DMS114 treated with DMSO at 0.1 percent for 48 hours (cell line): ENCODE measurements around the gene FCER2.

ENCODE experiments used
- DNase-seq: peaks from one replicate; lab custom pipeline; 2025; ENCODE audit not compliant: unreplicated experiment; lab: John Stamatoyannopoulos, UW

Gene FCER2

GRCh38 chr19:7734220-7735203, 32.6 kb upstream of the FCER2 start:
- no peak for DNase-seq

- DNase-seq = no peak
Measured at GRCh38 chr19:7733376-7733775, 31.4 kb upstream of the FCER2 start.

DNA sequence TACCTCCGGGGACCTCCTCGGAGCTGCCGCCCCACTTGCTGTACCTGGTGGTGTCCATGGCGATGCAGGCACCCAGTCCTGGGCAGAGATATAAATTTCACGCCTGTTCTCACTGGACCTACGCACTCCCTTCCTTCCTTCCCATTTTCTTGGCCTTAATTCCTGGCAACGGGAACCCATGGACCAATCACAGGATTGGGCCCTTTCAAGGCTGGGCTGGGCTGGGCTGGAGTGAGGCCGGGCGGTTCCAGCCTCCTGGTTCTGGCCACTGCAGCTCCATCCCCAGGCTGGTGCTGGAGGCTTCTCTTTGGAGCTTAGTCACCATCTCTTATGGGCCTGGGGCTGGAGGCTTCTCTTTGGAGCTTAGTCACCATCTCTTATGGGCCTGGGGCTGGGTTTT, 30.1 kb upstream of the FCER2 start, which contains the start of gene CLEC4G:
Gene CLEC4G, minus strand, starts transcription at position 66 of the 400 bp plus-strand sequence. Its CDS starts 8 bp downstream, at position 58.
- DNase-seq = no peak

- DNase-seq = no peak
Measured at GRCh38 chr19:7731615-7732014, 29.7 kb upstream of the FCER2 start.

- no peak for DNase-seq
Measured at GRCh38 chr19:7731218-7731595, 29.3 kb upstream of the FCER2 start.

DNA sequence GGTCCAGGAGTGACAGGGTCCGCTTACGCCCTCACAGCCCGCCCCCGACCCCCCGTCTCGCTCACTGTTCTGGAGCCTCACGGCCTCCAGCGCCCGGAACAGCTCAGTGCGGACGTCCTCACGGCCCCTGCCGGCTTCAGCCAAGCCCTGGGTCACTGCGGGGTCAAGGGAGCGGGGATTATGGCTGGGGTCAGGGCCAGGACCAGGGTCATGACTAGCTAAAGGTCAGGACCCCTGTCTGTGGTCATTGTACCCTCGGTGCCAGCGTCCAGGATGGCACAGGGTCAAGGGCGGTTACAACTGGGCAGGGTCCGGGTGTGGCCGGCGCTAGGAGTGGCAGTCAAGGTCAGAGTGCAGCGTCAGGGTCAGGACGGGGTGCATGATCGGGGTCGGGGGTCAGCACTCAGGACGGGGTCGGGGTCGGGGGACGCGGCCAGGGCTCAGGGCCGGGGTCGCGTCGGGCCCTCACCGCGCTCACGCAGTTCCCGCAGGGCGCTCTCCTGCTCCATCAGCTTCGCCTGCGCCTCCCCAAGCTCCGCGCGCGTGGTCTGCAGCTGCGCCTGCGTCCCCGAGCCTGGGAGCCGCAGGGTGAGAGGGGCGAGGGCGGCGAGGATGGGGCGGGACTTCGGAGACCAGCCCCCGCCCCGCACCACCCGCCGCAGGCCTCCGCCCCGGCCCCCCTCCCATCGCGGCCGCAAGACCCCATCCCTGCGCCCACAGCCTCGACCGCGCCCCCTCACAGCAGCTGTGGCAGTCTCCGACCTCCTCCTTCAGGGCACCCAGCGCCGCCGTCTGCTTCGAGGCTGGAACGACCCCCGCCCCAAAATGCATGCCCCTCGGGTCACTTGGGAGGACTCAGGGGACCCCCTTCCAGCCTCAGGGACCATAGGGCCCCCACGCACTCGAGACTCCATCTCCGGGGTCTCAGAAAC, 28.6 kb upstream of the FCER2 start:
- no peak for DNase-seq

GRCh38 chr19:7729831-7730285, 27.9 kb upstream of the FCER2 start:
- no peak for DNase-seq

GRCh38 chr19:7729211-7729610, 27.3 kb upstream of the FCER2 start:
- DNase-seq = no peak

GRCh38 chr19:7725791-7726190, 23.9 kb upstream of the FCER2 start:
- DNase-seq = no peak

GRCh38 chr19:7722231-7722651, 20.3 kb upstream of the FCER2 start:
- DNase-seq = no peak

GRCh38 chr19:7720351-7720750, 18.4 kb upstream of the FCER2 start:
- DNase-seq = no peak

DNA sequence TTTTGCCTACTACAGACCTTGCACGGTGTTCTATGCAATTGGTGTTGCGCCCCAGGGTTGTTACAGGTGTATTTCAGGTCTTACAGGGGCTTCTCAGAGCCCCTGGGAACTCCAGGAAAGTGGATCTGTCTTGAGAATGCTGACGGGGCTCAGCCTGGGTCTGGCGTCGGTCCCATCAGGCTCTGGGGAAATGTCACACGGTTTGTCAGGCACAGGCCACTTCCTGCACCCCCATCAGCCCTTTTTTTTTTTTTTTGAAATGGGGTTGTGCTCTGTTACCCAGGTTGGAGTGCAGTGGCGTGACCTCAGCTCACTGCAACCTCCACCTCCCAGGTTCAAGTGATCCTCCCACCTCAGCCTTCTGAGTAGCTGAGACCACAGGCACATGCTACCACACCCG, 16.7 kb upstream of the FCER2 start:
- no peak for DNase-seq

- DNase-seq = no peak
Measured at GRCh38 chr19:7716762-7717161, 14.8 kb upstream of the FCER2 start.

- no peak for DNase-seq
Measured at GRCh38 chr19:7715671-7716070, 13.7 kb upstream of the FCER2 start.

GRCh38 chr19:7710616-7711015, 8.7 kb upstream of the FCER2 start:
- DNase-seq = no peak

GRCh38 chr19:7709932-7710460, 8.1 kb upstream of the FCER2 start:
- no peak for DNase-seq

DNA sequence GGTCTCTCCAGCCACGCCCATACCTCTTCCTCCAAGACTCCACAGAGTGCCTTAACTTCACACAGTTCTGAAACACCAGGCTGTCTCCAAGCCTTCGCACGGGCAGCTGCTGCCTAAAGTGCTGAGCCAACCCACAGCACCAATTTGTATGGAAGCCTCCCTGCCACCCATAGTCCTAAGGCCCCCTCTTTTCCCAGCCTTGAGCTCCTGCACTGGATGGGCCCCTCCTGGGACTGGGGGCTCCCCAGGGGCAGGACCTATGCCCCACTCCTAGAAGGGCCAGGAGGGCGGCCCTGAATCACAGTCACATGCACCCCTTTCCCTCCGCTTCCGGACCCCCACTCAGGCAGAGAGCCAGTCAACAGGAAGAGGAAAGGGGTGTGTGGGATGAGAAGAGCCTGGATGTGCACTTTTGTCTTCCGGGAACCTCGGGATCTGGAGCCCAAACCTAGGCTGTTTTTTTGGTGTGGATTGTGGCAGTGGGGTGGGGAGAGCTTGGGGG, 5.1 kb upstream of the FCER2 start:
- DNase-seq = no peak

DNA sequence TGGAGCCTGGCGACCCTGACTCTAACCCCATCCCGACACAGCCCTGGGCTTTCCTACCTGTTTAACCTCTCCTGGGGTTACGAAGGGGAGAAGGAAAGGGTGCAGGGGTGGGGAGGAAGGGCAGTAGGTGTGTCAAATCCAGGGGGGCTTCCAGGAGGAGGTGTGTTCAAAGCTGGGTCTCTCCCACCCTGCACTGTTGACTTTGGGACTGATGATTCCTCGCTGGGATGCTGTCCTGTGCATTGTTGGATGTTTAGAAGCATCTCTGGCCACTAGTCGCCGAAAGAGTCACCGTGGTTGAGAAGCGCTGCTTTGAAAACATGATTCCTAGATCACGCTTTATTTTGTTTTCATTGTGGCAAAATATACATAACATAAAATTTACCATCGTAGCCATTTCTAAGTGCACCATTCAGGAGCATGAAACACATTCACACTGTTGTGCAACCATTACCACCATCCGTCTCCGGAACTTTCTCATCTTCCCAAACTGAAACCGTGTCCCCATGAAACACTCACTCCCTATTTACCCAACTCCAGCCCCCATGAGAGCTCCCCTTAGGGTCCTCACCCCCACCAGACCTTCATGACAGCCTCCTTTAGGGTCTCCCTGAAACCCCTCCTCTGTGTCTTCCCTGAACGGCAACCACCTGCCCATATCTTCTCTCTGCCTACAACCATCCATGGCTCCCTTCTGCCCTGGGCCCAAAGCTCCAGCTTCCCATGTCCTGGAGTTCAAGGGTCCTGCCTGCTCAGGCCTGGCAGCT, 4.4 kb upstream of the FCER2 start:
- DNase-seq = no peak

DNA sequence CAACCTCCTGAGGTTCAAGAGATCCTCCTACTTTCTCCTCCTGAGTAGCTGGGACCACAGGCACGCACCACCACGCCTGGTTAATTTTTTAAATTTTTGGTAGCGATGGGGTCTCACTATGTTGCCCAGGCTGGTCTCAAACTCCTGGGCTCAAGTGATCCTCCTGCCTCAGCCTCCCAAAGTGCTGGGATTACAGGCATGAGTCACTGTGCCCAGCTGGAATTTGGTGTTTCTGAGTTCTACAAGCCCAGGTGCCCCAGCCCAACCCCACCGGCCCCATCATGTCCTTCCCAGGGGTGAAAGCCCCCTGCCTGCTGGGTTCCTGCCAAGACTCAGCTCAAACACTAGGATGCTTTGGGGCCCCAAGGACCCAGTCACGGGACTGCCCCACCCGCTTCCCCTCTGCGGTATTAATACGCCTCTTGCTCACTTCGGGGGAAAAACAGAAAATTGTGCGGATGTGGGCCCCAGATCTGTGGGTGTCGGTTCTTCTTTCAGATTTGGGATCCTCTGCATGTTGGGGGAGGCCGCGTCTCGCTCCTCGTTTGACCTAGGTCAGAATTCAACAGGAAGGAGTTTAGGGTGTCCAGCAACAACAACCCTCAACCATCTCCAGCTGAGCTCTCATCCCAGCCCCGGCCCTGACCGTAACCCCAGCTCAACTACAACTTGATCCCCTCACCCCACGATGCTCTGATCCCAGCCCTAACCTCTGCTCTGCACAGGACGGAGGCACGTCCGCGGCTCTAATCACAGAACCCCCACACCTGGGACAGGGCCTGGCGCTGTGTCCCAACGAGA, 3.7 kb upstream of the FCER2 start:
- no peak for DNase-seq
